Fibroblast of skin of back (primary cell): Measurements from ENCODE around the gene OMP.

ENCODE experiments used
- DNase-seq: peaks from one replicate; pipeline ENCODE4 v3.0.0-alpha.2; 2013

Gene OMP

DNA sequence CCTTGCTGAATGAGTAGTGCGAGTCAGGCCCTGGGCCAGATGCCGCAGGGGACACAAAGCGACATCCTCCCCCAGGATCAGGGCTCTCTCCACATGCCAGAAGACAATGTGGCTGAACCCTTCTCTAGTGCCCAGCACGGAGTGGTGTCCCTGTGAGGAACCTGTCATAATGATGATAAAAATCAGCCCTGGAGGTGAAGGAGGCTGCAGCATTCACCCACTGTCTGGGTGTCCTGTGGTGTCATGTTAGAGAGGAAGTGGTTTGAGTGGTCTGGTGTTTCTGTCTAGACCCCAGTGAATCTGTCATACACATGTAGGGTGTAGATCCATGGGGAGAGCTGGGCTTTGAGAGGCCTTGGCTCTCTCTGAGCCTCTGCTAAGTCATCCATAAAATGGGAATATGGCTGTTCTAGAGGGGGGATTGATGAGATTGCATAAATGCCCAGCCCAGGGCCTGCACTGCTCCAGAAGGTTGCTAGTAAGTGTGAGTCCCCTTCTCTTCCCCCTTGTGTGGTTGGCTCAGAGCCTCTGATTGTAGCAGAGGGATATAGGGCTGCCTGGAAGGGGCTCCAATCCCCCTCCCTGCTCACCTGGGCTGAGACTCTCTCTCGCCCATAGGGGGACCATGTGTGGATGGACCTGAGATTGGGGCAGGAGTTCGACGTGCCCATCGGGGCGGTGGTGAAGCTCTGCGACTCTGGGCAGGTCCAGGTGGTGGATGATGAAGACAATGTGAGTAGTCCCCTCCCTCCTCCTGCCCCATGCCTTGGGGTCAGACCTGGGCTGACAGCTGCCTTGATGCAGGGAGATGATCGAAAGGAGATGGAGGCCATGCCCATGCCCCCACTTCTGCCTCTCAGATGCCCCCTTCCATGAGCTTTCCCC lies 39.7 kb downstream of the OMP start:
- DNase-seq, result no peak

DNA sequence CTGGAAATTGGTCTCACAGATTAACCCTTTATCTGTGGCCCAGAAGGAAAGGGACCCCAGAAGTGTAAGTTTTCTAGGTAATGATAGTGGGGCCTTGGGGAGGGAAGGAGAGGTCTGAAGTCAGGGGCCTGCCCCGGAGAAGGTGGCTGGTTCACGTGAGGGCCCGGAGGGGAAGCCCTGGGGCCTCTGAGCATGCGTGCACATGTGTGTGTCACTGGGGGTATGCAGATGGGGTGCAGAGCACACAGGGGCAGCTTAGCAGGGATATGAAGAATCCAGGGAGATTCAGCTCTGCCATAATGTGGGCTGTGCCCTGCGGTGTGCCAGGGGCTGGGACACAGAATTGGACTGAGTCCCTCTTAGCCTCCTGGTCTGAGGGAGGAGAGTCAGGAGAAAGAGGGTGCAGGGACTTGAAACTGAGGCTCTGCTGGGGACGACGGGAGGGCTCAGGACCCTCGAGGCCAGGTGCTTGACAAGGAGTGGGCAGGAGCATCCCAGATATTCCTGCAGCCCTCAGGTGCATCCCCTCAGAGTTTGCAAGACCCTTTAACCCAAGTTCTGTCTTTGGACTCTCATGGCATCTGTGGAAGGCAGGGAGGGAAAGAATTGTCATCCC lies 40.9 kb downstream of the OMP start:
- DNase-seq, result no peak

DNA sequence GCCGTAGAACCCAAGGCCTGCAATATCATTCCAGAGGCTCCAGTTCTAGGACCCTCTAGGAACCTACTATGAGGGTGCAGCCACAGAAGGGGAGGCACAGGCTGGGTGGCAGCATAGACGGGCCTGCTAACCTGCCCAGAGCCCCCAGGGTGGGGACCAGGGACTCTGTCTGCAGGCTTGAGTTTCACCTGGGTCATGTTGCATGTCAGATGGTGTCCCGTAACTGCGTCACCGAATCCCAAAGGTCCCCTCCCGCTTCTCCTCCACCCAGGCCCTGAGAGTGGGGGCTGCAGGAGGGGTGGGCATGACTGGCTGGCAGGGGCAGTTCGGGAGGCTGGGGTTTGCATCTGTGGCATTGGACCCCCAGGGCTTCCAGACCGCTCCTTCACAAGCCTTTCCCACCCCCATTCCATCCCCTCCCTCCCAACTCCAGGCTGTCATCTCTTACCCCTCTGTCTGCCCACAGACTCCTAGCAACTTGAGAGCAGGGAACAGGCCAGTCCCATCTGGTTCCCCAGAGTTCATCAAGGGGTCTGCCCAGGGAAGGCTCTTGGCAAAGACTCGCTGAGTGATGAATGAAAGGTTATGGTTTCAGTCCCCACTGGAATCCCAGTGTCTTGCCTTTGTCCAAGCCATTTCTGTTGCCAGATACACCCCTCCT lies 41.7 kb downstream of the OMP start:
- DNase-seq, result no peak

DNA sequence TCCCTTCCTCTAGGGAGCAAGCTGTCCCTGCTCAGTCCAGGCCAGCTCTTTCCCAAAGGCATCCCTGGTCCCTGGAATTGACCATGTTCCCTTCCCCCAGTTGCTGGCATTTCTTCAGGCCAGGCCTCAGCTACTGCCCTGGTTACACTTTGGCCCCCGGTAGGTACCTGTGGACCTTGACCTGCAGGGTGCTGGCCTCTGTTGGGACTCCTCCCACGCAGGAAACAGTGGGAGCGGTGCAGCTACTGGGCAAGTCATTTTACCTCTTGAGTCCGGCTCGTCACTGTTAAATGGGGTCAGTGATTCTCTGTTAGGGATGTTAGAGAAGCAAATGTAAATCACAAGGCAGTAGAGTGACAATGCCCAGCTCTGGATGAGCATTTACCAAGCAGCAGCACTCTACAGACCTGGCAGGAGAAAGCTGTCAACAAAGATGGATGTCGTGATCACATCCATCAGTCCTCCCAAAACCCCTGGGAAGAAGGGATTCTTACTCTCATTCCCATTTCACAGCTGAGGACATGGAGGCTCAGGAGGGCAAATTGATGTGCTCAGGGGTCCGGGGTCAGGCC lies 42.3 kb downstream of the OMP start:
- no peak for DNase-seq

DNA sequence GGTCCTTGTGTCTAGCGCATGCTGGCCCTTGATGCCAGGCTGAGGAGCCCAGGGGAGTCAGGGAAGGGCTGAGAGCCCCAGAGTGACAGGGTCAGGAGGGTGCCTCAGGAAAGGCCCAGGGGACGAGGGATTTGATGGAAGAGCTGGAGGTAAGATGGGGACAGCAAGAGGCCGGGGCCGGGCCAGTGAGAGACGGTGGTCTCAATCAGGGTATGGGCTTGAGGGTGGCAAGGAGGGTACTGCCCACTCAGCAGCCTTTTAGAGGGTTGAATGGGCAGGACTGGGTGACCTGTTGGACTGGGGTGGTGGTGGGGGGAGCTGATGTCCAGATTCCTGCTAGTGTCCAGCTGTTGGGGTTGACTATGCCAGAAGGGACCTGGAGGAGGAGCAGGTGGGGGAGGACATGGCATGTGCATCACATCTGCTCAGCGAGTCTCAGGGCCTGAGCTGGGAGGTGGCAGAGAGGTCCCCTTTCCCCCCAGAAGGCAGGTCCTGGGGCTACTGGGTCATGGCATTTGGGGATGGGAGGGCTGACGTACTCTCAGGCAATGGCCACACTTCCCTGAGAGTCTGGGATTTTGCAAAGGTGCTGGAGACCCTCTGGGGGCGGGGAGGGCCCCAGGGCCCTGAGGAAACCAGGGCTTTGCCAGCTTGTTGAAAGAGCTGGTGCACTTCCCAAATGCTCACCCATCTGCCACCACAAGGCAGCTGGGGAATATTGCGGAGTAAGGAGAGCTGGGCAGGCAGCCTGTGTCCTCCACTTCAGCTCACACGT lies 43.8 kb downstream of the OMP start:
- DNase-seq, result no peak

DNA sequence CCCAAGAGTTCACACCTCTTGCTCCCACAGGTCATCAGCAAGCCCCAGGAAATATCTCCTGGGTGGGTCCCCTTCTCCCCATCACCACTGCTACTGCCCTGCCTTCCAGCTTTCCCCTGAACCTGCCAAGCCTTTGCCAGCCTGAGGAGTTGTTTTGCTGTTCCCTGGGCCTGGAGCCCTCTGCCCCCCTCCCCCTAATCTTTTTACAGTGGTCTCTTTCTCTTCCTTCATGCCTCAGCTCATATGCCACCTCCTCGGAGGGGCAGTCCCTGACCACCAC lies 44.3 kb downstream of the OMP start:
- no peak for DNase-seq

DNA sequence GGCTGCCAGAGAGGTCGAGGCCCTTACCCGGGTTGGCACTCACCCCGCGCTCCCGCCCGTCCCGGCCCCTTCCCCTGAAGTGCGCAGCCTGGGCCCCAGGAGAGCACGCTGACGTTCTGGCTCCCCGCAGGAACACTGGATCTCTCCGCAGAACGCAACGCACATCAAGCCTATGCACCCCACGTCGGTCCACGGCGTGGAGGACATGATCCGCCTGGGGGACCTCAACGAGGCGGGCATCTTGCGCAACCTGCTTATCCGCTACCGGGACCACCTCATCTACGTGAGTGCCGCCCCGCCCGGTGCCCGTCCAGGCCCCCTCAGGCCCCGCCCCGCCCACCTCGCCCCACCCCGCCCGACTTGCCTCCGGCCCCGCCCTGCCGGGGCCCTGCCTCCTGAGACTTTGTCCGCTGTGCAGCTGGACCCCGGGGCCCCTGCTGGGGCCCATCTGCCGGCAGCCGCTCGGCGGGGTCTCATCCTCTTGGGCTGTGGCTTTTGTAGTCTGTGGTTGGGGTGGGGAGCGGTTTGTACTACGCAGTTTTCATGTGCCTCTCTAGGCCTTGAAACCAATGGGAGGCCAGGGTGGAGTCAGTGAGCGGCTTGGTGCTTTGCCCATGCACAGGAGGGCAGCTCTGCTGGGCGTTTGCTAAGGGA lies 45.2 kb downstream of the OMP start:
- DNase-seq, result peak; percentile 9

DNA sequence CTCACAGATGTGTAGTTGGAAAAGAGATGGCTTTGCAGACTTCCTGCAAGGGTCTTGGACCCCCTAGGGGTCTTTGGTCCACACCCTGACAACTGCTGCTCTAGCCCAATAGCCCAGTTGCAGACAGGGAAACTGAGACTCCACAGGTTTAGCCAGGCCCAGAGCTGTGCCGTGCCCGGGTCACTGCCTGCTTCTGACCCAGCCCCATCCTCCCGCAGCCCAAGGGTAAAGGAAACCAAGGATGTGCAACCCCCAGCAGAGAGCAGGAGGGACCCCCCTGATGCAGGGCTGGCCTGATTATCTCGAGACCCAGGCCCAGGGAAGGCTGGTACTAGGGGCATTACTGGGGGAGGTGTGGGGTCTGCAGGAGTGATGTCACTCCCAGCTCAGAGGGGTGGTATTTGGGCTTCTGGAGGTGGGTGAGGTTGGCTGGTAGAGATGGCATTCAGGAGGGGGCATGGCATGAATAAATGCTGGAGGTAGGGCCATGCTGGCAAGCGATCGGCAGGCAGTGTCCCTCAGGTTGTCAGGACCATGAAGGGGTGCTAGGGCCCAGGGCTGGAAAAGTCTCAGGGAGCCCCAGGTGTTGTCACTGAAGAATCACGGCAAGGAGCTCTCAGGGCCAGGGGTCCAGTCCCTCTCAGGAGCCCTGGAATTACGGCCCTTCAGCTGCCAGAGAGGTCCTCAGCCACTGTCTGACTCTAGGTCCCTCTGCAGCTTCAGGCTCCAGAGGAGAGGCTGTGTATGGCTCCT lies 46.5 kb downstream of the OMP start:
- DNase-seq, result no peak

DNA sequence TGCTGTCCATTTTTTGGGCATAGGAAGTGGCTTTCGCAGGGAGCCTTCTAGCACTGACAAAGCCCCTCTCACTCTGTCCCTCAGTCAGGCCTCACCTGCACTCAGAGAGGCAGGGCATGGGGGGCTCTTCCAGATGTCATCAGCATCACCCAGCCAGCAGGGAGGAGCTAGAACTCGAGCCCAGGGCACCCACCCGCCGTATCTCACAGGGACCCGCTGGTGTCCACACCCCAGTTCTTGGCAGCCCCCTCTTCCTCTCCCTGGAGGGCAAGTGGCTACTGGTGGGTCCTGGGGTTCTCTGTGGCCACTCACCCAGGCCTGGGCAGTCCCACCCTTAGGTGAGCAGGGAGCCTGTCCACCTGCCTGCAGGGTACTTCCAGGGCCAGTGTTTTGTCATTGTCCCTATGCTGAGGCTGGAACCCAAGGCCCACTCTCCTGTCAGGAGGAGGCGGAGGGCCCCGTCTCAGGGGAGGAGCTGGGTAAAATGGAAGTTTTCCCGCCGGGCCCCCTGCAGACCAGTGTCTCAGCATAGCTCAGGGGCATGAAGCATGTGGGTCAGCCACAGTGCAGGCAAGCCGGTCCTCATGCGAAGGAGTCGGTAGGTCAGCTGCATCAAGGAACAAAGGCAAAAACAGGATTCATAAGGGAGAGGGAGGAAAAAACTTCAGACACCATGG lies 47.2 kb downstream of the OMP start:
- no peak for DNase-seq

DNA sequence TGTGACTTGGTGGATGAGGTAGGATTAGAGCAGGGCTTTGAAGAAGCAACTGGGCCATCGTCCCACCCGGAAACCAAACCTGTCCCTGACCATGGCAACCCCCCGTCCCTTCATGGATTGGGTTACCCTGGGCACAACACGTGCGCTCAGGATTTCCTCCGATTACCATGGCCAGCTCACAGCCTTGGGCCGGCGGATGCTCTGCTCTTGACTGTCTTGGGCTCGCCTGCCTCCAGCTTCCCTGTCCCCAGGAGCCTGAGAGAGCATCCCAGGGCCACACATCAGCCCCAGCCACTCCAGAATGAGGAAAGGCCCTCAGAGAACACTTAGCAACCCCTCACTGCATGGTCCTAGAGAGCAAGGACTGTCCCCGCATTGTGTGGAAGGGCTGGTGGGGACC lies 48.2 kb downstream of the OMP start:
- no peak for DNase-seq

DNA sequence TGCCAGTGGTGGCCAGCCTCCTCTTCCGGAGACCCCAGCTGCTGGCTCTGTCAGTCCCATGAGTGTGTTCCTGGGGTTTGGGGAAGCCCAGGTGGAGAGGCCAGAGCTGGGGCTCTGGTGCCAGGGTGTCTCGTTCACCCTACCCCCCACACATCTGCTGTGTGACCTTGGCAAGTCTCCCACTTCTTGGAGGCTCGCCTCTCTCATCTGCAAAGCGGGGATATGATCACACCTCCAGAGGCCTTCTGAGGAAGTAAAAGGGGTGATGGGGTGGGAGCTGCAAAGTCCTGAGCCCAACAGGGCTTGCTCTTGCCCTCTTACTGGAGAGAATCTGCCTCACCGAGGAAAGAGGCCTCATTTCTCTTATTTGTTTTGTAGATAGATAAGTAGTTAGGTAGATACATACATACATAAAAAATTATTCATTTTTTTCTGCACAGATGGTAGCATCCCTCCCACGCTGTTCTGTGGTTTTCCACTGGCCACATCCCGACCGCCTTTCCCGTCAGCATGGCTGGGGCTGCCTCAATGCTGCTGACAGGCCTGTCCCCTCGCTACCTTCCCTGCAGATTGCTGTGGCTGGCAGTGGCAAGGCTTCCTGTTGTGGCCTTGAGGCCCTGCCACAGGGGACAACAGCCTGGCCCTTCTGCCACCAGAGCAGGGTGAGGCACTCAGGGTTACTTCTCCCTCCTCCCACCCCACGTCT lies 49.3 kb downstream of the OMP start:
- DNase-seq, result no peak

DNA sequence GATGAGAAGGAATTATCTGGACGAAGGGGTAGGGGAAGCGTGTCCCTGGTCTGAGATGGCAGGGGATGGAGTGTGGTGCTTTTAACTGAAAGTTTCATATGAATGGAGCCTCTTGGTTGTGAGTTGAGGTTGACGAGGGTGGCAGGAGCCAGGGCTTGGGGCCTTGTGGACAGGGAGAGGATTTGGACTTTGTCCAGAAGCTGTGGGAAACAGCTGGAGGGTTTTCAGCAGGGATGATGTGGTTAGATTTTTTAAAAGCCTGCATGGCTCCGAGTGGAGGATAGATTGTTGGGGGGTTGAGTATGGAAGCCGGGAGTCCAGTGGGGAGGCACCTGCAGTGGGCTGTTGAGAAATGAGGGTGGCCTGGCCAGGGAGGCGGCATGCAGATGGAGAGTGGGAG lies 50.2 kb downstream of the OMP start:
- DNase-seq, result no peak
